Measurements from ENCODE around the gene THSD7B. TPM values are rescaled to one million over a fixed set of nuclear protein-coding genes. Genes with fewer than 3 reads are reported as not detected.
"Not testable (repeated sequence)": the region's sequence is repeated elsewhere in the genome, so short reads cannot be mapped to it uniquely, and the experiment has no call there.

THSD7B gene
- total RNA-seq, 2 donors from 2014 or later, result 0.51 to 5.4 TPM

DNA sequence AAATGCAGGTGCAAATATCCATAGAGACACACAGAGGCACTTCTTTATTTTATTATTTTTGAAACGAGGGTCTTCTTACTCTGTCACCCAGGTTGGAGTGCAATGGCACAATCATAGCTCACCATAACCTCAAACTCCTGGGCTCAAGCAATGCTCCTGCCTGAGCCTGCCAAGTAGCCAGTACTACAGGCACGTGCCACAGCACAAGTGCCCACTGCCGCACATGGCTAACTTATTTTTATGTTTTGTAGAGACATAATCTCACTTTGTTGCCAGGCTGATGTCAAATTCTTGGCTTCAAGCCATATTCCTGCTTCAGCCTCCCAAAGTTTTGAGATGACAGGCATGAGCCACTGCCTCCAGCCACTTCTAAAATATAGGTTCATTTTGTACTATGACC, 537.6 kb downstream of the THSD7B start:
- WGBS, result 59% methylated on average over 3 of the region's 3 CpGs
- no peaks in the 10 kb centered on the region for H3K36me3 ChIP-seq
- no peak overlapping the region for H3K27ac ChIP-seq
- H3K4me3 ChIP-seq, result no peak overlapping the region
- no peaks in the 10 kb centered on the region for H3K9me3 ChIP-seq
- no peaks in the 10 kb centered on the region for H3K4me1 ChIP-seq (replicated peaks)
- no peak for TF ChIP-seq POLR2A (IDR thresholded peaks at IDR 0.05)
- TF ChIP-seq, protein P1, sequence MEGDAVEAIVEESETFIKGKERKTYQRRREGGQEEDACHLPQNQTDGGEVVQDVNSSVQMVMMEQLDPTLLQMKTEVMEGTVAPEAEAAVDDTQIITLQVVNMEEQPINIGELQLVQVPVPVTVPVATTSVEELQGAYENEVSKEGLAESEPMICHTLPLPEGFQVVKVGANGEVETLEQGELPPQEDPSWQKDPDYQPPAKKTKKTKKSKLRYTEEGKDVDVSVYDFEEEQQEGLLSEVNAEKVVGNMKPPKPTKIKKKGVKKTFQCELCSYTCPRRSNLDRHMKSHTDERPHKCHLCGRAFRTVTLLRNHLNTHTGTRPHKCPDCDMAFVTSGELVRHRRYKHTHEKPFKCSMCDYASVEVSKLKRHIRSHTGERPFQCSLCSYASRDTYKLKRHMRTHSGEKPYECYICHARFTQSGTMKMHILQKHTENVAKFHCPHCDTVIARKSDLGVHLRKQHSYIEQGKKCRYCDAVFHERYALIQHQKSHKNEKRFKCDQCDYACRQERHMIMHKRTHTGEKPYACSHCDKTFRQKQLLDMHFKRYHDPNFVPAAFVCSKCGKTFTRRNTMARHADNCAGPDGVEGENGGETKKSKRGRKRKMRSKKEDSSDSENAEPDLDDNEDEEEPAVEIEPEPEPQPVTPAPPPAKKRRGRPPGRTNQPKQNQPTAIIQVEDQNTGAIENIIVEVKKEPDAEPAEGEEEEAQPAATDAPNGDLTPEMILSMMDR (IDR thresholded peaks at IDR 0.05), result no peak
- no peak for TF ChIP-seq POLR2AphosphoS5 (IDR thresholded peaks at IDR 0.05)
- intact Hi-C loops (cut with DNase I), result no loop called here
- H3K27me3 ChIP-seq (replicated peaks; ENCODE audit: insufficient read depth), result no peaks in the 10 kb centered on the region
- DNase-seq (ENCODE audit: low spot score), result no peak

DNA sequence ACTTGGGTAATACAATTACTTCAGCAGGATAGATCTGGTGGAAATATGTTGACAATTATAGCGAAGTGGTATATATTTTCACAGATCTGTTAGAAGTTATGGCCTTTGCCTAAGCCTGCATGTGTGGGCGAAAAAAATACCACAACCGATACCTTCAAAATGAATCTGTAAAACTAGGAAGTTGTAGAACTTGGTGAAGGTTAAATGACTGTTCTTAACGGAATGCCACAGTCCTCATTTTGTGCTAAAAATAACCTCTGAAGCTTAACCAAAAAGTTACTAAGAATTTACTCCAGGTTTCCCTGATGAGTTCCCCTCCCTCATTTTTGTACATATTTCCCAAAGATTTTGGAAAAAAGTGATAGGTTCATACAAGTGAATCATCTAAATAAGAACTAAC, 550.7 kb downstream of the THSD7B start:
- 95% methylated on average over 4 of the region's 4 CpGs for WGBS
- intact Hi-C loops (cut with DNase I), result no loop called here
- Histone ChIP-seq H3K9me3 (no peaks in the 10 kb centered on the region), H3K27me3 (replicated peaks; ENCODE audit: insufficient read depth) (no peaks in the 10 kb centered on the region), H3K4me3 (no peak overlapping the region), H3K36me3 (no peaks in the 10 kb centered on the region), H3K27ac (no peak overlapping the region), H3K4me1 (replicated peaks) (no peaks in the 10 kb centered on the region)
- no peak for DNase-seq (ENCODE audit: low spot score)
- TF ChIP-seq POLR2A (IDR thresholded peaks at IDR 0.05) (no peak), POLR2AphosphoS5 (IDR thresholded peaks at IDR 0.05) (no peak)
- TF ChIP-seq, protein P1 (IDR thresholded peaks at IDR 0.05), result no peak

DNA sequence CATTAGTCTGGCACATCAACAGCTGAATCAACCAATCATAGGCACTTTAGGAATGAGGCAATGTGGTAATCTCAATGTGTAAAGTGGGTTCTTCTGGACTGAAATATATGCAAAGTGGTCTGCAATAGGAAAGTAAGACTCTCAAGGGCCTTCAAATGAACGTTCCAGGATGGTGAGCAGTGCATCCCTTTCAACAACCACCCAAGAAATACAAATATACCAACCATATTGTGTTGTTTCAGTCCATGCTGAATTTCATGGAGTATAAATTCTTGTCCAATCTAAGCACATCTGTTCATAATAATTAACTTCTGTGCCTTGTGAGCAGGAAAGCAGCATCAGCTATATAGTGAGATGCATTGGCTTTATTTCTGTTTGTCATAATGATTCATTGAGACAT, 556.2 kb downstream of the THSD7B start:
- no peaks in the 10 kb centered on the region for H3K27me3 ChIP-seq (replicated peaks; ENCODE audit: insufficient read depth)
- H3K4me3 ChIP-seq, result no peak overlapping the region
- intact Hi-C loops (cut with DNase I), result no loop called here
- H3K9me3 ChIP-seq, result no peaks in the 10 kb centered on the region
- no peak for DNase-seq (ENCODE audit: low spot score)
- H3K4me1 ChIP-seq (replicated peaks), result no peaks in the 10 kb centered on the region
- whole genome bisulfite sequencing, result 63% methylated on average over 1 of the region's 1 CpG
- H3K36me3 ChIP-seq, result no peaks in the 10 kb centered on the region
- TF ChIP-seq POLR2A (IDR thresholded peaks at IDR 0.05), result no peak
- TF ChIP-seq POLR2AphosphoS5 (IDR thresholded peaks at IDR 0.05), result no peak
- TF ChIP-seq, protein P1 (IDR thresholded peaks at IDR 0.05), result no peak
- no peak overlapping the region for H3K27ac ChIP-seq

- WGBS, result 100% methylated on average over 12 of the region's 25 CpGs
- H3K36me3 ChIP-seq; H3K27me3 ChIP-seq (replicated peaks; ENCODE audit: insufficient read depth); DNase-seq (ENCODE audit: low spot score); H3K4me3 ChIP-seq; H3K9me3 ChIP-seq; H3K4me1 ChIP-seq (replicated peaks); intact Hi-C loops (cut with DNase I); H3K27ac ChIP-seq: not testable (repeated sequence)
Observed at GRCh38 chr2:137331562-137331961, 566.2 kb downstream of the THSD7B start.

DNA sequence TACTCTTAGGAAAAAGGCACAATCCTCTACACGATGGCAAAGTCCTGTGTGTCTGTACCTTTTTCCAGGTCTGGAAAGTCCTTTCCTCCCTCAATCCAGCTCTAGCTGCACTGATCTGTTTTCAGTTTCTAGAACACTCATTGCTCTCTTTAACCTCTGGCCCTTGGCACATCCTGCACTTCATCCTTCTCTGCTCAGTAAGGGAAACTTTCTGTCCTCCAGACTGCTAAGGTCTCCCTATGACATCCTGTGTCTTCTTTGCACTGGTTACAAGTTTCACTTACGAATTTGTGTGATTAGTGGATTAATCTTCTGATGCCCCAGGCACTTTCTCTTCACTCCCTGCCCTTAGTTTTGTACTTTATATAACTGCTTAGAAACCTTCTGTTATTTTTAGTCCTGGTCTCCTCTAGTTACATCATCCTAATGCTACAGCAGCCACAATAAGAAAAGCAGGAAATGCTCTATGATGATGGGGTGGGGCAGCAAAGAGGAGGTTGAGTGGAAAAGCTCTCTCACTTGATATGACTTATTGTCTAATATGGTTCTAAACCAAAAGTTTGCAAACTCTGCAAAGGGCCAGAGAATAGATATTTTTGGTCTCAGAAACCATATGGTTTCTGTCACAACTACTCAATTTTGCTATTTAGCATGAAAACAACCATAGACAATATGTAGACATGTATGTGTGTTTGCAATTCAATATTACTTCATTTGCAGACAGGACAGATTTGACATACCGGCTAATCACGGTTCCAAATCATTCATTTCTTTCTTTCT, 568.2 kb downstream of the THSD7B start:
- no peak for TF ChIP-seq POLR2AphosphoS5 (IDR thresholded peaks at IDR 0.05)
- TF ChIP-seq, protein P1 (IDR thresholded peaks at IDR 0.05), result no peak
- no peak for TF ChIP-seq POLR2A (IDR thresholded peaks at IDR 0.05)
- 75% methylated on average over 3 of the region's 4 CpGs for WGBS
- H3K27ac ChIP-seq, result no peak overlapping the region
- H3K9me3 ChIP-seq, result no peaks in the 10 kb centered on the region
- no peaks in the 10 kb centered on the region for H3K36me3 ChIP-seq
- no peak overlapping the region for H3K4me3 ChIP-seq
- no peaks in the 10 kb centered on the region for H3K27me3 ChIP-seq (replicated peaks; ENCODE audit: insufficient read depth)
- no peaks in the 10 kb centered on the region for H3K4me1 ChIP-seq (replicated peaks)
- intact Hi-C loops (cut with DNase I), result no loop called here
- no peak for DNase-seq (ENCODE audit: low spot score)

Data from prostate gland (tissue), 2 donors.